HFF-Myc (cell line): Measurements from ENCODE around the gene LENEP.

Experiments used
- DNase-seq: peaks from one replicate; pipeline ENCODE4 v3.0.0-alpha.2; 2011; ENCODE audit warnings: low read depth; ENCODE audit errors: extremely low read depth
- H3K4me3 ChIP-seq: replicated peaks from 2 replicates; pipeline ENCODE4 v1.5.1; 2011; ENCODE audit warnings: low read depth, mild to moderate bottlenecking, control low read depth, low read length
- CTCF ChIP-seq: IDR thresholded peaks from 2 replicates; pipeline ENCODE4 v1.5.1; 2012; ENCODE audit warnings: mild to moderate bottlenecking, low read depth, low read length, control low read depth; ENCODE audit errors: missing control alignments

Gene LENEP

GRCh38 chr1:155019377-155020245 lies 26.2 kb downstream of the LENEP start:
- H3K4me3 ChIP-seq = no peak overlapping the region
- TF ChIP-seq CTCF = no peak
- no peak for DNase-seq

GRCh38 chr1:155022136-155022926 lies 28.9 kb downstream of the LENEP start:
- no peak for DNase-seq
- TF ChIP-seq CTCF = no peak

GRCh38 chr1:155022927-155023236 lies 29.5 kb downstream of the LENEP start:
- H3K4me3 ChIP-seq = no peak overlapping the region
- no peak for TF ChIP-seq CTCF
- no peak for DNase-seq

More at GRCh38 chr1:155022136-155022926, 28.9 kb downstream of the LENEP start:
- H3K4me3 ChIP-seq = no peak overlapping the region

GRCh38 chr1:155023627-155024026 lies 30.2 kb downstream of the LENEP start:
- H3K4me3 ChIP-seq = no peak overlapping the region
- DNase-seq = no peak
- TF ChIP-seq CTCF = no peak

GRCh38 chr1:155024315-155024714 lies 30.9 kb downstream of the LENEP start:
- no peak for DNase-seq
- no peak overlapping the region for H3K4me3 ChIP-seq
- no peak for TF ChIP-seq CTCF

GRCh38 chr1:155026154-155026553 lies 32.8 kb downstream of the LENEP start:
- H3K4me3 ChIP-seq = no peak overlapping the region
- TF ChIP-seq CTCF = no peak
- no peak for DNase-seq
